Stimulated activated CD8-positive, alpha-beta memory T cell treated with anti-CD3 and anti-CD28 coated beads, Interleukin-12 subunit alpha, Interleukin-12 subunit beta, amount 100 ng/mL, for 1 hour (primary cell): ENCODE measurements around the gene SLC25A11.

Experiments used
- DNase-seq: peaks from one replicate; pipeline ENCODE4 v3.0.0-alpha.2; 2020; ENCODE audit warnings: low read depth

Gene SLC25A11

GRCh38 chr17:4966844-4967538 lies 27.1 kb upstream of the SLC25A11 start:
- peak; percentile 90 for DNase-seq

DNA sequence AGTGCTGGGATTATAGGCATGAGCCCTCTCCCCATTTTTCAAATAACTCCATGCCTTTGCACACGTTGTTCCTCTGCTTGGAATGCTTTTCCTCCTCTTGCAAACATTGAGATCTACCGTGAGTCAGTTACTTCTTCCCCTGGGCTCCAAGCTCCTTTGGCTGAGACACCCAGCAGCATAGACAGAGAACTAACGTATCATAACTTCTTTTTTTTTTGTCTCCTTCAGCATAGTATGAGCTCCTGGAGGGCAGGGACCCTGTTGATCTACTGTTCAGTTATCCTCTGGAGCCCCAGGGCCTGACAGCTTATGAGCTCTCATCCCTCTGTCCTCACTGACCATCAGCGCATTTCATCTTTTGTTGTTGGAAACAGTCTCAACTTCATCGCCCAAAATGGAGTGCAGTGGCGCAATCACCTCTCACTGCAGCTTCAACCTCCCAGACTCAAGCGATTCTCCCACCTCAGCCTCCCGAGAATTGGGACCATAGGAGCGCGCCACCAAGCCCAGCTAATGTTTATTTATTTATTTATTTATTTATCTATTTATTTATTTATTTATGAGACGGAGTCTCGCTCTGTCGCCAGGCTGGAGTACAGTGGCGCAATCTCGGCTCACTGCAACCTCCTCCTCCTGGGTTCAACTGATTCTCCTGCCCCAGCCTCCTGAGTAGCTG lies 25.6 kb upstream of the SLC25A11 start:
- no peak for DNase-seq

DNA sequence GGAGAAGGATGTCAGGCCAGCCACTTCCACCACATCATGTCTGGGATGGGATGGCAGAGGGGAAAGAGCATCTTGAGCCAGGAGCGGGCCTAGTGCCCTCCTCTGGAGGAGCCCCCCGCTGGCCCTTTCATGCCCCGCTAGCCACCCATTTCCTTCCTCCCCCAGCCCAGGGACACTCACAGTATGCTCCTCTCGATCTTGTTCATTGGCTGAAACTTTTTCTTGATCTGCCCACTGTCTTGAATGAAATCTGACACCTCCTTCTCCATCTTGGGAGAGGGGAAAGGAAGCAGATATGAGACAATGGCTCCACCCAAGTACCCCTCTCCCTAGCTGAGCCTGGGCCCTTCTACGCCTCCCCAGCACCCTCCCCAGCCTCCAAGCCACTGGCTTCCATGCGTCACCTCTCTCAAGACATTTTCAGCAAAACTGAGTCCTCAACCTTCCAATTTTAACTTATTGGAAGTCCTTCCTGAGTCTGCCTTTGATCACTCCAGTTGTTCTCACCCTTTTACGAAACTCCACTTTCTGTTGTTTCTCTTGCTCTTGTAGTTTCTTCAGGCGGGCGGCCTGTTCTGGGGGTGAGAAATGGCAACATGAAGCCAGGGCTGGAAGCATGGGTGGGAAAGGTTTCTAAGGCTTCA lies 20.6 kb upstream of the SLC25A11 start:
- DNase-seq, result no peak

DNA sequence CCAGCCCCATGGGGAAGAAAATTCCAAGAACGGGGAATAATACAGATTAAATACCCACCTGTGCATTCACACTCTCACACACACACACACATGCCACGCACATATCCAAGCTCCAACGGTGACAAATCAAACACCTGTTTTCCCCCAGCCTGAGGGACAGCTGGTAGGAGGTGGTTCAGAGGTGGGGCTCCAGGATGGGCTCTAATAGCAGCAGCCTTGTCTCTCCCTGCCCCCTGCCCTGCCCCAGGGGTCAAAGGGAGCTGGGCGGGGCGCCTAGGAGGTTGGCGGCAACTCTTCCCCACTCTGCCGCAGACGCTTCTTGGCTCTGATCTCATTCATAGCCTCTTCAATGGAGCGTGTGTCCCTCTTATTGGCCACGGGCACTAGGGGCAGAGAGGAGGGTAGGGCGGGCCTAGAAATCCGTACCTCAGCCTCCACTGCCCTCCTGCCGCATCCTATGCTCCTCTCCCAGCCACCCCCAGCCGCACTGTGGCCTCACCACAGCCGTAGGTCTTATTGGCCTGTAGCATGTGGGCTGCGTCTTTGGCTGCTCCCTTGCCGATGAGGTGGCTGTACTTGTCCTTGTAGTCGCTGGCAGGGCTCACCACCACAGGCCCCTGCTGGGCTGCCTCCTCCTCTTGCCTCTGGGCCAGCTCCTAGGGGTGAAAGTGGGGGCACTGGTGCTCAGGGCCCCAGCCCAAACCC lies 19.6 kb upstream of the SLC25A11 start:
- DNase-seq, result no peak

DNA sequence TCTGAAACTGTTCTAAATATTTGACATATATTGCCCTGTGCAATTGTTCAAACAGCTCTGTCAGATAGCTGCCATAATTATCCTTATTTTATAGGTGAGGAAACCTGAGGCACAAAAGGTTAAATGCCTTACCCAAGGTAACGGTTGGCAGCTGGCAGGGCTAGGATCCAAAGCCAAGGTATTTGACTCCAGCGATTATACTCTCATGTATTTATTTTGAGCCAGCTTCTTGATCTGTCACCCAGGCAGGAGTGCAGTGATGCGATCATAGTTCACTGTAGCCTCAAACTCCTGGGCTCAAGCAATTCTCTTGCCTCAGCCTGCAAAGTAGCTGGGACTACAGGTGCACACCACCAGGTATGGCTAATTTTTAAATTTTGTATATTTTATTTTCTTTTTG lies 18.3 kb upstream of the SLC25A11 start:
- DNase-seq, result no peak

GRCh38 chr17:4956493-4957061 lies 16.7 kb upstream of the SLC25A11 start:
- no peak for DNase-seq

DNA sequence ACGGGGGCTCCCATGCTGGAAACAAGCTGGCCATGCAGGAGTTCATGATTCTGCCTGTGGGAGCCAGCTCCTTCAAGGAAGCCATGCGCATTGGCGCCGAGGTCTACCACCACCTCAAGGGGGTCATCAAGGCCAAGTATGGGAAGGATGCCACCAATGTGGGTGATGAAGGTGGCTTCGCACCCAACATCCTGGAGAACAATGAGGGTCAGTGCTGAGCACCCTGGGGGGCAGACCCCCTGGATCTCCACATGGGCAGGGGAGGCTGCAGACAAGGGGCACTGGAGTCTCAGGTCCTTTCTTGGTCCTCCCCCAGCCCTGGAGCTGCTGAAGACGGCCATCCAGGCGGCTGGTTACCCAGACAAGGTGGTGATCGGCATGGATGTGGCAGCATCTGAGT lies 15.2 kb upstream of the SLC25A11 start:
- no peak for DNase-seq

DNA sequence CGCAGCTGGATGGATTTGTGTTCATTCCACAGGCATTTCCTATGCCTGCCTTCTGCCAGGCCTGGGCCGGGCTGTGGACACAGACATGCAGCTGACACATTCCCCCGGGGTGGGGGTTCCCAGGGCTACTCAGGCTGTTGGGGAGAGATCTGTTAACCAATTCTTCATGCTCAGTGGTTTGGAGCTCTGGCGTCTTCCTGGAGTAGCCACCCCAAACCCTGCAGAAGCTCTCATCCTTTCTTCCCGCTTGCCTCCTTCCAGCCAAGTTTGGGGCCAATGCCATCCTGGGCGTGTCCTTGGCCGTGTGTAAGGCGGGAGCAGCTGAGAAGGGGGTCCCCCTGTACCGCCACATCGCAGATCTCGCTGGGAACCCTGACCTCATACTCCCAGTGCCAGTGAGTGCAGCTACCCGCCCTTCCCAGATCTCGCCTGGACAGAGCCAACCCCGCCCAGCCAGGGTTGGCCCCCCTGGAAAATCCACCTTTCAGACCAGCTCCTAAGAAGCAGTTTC lies 13.7 kb upstream of the SLC25A11 start:
- no peak for DNase-seq

DNA sequence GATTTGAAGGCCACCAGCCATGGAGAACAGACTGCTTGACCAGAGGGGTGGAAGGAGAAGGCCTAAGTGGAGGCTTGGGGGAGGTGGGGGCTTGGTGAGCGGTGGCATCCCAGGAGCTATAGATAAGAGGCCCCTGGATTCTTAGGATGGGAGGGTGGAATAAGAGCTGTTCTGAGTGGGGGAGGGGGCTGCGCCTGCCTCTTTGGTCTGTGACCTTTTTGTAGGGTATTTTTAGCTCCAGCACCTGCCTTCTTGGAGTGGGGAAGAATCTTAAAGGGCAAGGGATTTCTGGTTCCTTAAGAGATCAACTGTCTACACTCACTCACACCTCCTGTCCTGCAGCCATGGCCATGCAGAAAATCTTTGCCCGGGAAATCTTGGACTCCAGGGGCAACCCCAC lies 11.6 kb upstream of the SLC25A11 start:
- DNase-seq, result no peak

GRCh38 chr17:4950746-4951204 lies 10.9 kb upstream of the SLC25A11 start, which contains the start of gene ENO3:
Gene ENO3 (plus strand): TSS chr17:4951119. CDS start chr17:4951830, 711 bp downstream.
- DNase-seq, result no peak

DNA sequence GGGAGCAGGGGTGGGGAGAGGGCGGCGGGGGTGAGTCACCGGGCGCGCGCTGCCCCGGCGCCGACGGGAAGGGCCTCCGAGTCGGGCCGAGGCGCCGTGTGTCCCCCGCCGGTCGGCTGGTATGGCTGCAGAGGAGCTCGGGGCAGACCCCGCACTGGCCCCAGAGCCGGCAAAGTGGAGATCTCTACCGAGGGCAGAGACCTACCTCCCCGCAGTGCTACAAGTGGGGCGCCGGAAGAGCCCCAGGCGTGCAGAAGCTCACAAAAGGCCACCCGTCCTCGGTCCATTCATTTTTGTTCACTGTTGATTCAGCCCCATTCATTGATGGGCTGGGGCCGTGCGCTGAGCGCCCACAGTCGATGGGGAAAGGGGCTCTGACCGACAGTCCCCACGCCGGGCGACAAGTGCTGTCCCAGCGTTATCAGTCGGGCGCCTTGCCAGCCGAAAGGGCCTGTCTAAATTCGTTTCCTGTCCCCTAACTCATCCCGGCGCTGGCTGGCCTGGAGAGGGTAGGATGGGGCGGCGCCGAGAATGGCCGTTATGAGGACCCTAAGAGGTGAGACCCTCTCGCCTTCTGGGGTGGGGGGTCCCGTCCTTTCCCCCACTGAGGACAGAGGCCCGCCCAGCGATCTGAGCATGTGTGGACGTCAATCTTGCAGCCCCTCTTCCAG lies 10.4 kb upstream of the SLC25A11 start:
- DNase-seq, result no peak

DNA sequence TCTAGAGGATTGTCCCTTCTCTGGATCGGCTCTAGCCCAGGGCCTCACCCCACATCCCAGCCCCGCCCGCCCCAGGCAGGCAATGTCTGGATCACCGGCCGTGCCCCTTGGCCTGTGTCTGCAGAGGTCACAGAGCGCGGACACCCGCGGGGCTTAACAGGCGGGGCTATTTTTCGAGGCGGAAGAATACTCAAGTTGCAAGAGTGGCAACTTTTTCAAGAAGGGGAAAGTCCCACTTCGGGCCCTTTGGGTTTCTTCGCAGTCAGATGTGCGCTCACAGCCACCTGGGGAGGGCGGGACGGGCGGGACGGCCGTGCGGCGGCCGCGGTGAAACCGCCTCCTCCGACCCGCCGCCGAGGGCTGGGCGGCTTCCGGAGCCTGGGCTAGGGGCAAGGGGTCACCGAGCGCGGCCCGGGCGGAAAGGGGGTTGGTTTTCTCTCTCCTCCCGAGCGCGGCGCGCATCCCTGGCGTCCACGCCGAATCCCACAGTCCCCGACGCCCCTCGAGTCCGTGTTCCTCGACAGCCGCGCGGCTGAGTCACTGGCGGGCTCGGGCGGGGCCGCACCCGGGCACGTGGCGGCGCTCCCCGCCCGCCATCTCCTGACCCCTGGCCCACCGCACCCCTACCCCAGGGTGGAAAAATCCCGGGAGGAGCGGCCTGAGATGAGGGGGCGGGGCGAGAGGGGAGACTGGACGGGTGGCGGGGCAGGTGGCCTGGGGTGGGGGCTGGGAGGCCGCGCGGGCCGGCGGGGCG lies 9.7 kb upstream of the SLC25A11 start:
- DNase-seq, result peak; percentile 60

DNA sequence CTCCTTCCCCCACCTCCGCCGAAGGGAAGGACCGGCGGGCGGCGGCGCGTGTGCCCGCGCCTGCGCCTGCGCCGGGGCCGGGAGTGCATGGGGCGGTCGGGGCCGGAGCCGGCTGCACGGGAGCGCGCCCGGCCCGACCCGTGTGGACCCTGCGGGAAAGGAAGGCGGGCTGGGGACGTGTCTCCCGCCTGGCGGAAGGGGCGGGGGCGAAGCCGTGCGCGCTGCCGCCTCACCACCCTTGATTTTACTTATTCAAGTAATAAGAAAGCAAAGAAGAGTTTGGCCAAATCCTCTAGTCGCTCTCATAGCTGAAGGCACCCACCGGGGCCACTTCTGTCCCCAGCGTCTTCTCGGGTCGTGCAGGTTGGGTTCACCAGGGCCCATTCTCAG lies 9.1 kb upstream of the SLC25A11 start:
- peak; percentile 50 for DNase-seq

- DNase-seq, result peak; percentile 86
These were observed 8.5 kb upstream of the SLC25A11 start, which contains the start of gene PFN1 for GRCh38 chr17:4948166-4948930. Gene PFN1 (minus strand): TSS chr17:4948530. CDS start chr17:4948394, 136 bp downstream.

GRCh38 chr17:4947411-4948165 lies 7.7 kb upstream of the SLC25A11 start:
- peak; percentile 49 for DNase-seq

DNA sequence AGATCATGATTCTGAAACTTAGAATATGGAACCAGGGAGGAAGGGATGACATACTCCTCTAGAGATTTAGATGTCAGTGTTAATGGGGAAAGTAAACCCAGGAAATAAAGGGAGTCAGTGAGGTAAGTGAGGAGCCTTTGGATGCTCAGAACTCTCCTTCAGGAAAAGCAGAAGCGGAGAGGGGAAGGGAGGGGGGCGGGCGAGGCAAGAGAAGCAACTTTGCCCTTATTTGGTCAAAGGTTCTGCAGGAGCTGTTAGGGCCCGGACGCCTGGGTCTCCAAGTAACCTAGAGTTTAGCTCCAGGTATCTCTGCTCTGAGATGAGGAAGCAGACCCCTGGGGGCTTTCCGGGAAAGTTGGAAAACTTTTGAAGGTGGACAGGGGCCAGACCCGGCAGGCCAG lies 7.2 kb upstream of the SLC25A11 start:
- DNase-seq, result no peak

DNA sequence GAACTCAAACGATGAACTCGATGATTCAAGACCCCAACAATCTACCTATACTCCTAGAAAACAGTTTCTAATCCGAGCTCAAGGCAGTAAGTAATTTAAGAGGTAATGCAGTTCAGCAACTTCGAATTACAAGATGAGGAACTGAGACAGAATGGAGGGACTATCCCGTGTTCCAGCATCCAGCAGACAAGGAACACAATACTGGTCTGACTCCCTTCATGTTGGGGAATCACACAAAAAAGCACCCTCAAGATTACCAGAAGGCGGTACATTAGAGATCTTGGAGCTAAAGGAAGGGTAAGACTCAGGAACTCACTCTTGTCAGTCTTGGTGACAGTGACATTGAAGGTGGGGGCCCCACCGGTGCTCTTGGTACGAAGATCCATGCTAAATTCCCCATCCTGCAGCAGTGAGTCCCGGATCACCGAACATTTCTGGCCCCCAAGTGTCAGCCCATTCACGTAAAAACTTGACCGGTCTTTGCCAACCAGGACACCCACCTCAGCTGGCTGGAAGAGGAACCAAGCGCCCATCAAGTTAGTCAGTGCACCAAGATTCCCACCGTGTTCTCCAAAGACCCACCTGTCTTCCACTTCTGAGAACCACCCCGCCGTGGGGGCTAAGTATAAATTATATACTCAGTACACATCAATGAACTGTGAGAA lies 6.6 kb upstream of the SLC25A11 start:
- DNase-seq, result no peak

- DNase-seq, result no peak
These were observed 6.1 kb upstream of the SLC25A11 start for GRCh38 chr17:4945944-4946280.
